Cortex of kidney (tissue), 1 donor: Measurements from ENCODE around the gene OLIG1.

Experiments
- DNase-seq: peaks from one replicate; lab custom pipeline; 2025; lab: John Stamatoyannopoulos, UW

Gene OLIG1

DNA sequence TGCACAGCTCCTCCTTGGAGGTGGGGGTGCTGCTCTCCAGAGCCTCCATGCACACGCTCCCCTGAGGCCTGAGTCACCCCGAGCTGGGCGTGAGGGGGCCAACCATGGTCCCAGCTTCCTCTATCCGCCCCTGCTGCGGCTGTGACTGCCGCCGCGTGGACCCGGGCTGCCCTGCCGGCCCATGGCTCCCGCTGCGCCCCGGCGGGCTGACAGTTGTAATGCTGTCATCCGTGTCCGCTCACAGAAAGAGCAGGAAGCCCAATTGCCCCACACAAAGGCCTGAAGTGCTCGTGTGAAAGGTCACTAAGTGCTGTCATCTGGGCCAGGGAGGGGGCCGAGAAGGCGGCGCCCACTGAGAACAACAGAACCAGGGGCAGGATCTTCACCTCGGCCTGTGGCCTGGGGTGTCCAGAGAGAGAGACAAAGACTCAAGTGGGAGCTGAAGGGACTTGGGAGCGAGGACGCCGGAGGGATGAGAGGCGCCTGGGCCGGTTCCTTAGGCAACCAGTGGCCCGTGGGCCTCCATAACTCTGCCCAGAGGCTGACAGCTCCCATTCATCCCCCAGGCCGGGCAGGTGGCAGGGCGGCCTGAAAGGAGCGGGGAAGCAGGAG, 31.5 kb downstream of the OLIG1 start:
- no peak for DNase-seq

DNA sequence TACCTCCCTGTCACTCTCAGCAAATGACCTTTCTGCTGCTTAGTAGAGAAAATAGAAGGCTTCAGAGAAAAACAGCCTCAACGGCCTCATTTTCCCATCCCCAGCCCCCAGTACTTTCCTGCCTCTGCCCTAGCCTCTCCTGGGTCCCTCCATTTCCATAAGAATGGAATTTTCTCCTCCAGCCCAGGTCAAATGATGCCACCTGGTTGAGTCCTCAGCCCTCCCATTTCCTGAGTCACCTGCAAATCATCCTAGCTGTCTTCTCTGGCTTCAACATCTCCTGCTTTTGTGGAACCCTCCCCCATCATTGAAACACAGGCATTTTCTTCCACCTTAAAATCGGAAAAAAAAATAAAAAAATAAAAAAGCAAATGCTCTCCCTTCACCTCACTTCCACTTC, 35.1 kb downstream of the OLIG1 start:
- no peak for DNase-seq

DNA sequence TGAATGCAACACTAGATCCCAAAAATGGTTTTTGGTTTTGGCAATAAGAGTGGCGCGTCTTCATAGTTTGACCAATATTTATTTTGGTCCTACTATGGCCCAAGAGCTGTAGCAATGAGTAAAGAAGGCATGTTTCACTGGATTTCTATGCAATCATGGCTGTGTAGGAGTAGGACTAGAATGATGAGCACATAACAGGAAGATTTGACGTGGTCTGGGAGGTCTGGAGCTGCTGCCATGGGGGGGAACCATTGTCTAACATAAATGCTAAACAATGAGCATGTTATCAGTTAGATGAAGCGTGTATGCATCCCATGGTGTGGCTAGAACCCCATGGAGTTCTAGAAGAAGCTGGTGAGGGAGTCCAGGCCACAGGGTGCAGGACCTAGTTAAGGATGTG, 38.3 kb downstream of the OLIG1 start:
- DNase-seq: no peak

DNA sequence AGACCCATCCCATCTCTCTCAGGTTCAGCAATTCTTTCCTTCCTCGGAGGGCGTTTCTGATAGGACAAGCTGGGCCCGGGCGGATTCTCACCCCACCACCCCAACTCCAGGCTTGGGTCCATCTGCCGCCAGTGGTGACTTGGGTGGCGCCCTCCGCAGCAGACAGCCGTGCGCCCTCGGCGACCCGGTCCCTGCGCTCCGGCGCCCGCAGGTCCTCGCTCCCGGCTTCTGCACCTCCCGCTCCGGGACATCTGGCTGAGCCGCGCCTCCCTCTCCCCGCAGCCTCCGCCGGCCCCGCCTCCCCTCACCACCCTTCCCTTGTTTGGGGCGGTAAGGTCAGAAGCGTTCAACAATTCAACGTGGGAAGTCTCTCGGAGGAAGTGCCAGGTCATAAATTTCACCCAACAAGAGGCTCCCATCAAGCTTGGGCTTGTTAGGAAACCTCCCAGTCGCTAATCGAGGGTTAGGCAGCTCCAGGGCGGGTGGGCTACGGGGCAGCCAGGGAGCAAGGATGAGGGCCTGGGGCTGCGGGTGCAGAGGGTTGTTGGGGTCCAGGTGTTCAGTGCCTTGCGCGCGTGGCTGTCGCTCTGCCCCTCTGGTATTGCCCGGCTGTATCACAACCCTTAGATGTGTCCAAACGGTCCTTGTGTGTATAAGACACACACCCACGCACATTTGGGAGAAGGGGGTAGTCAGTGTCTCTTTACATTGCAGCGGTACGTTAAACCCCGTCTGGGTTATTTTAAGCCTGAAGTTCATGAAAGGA, 39.8 kb downstream of the OLIG1 start:
- no peak for DNase-seq

DNA sequence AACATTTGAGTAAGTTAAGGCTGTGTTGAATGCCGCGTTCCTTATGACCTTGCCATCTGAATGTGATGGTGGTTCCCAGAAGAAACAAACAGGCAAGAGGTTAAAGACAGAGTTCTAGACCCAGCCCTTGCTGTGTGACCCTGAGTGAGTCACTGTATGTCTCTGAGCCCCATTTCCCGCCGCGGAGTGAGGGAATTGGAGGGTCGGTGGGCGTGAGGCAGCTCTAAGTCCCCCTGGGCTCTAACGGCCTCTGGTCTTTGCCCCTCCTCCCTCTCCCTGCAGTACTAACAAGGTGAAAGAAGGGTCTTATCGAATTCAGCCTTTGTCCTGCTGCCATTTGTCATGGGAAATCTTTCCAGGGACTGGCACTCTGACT, 40.4 kb downstream of the OLIG1 start:
- no peak for DNase-seq

DNA sequence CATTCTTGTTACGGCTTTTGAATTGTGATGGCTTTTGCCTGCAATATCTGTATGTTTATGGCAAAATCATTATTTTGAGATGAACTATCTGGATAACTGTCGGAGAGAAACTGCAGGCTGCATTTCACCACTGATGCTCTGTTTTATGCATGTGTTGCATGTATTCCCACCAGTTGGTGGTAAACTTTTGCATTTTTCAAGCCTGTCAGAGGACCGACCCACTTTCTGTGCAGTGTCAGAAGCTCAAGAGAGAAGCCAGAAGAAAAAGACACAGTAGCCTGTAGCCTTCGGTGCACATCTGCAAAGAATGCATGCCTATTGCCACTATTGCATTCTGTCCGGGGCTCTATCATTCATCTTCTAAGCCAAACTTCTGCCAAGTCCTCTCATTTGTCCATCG, 41.6 kb downstream of the OLIG1 start:
- no peak for DNase-seq

DNA sequence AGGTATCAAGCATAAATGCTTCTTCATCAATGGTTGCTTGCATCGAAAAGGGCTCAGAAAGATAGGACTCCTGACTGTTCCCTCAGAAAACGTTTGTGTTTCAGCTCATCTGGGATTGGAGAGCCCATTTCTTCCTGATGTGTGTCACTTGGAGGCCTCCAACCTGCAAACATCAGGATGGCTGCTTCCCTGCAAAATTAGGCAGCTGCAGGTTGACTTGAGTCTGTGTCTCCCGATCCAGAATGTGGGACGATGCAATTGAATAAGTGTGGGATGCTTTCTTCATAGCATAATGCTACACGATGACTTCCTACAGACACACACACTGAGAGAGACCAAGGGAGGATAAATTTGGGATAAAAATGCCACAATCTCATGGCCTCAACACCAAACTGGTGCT, 42.2 kb downstream of the OLIG1 start:
- DNase-seq: no peak

DNA sequence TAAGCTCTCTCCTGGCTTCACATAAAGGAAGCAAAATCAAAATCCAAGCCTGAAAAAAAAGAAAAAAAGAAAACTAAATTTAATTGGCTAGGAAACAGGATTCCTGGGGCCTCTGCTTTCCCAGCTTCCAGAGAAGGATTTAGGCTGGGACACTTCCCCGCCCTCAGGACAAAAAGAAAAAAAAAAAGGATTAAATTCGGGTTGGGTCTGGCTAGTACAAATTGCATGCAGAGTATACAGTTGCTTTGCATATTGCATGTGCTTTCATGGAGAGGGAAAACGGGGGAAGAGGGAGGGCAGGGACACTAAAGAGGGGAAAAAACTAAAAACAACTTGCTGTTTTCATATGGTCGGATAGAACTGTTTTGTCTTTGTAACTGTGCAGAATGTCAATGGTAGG, 42.7 kb downstream of the OLIG1 start:
- no peak for DNase-seq

DNA sequence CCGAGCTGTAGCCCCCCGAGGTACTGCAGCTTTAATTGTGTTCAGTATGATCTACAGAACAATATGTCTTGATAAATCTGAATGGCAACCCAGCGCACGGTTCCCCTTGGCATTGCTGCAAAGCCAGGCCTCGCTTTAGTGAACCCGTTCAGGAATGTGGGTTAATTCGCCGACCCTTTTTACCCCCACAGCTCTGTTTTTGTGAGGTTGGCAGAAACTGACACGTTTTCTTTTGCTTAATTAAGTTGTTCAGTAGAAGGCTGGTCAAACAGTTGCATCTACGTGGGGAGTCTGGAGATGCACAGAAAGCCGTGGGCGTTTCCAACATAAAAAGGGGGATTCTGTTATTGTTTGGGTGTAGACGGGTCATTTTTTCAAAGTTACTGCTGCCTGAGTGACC, 43.2 kb downstream of the OLIG1 start:
- DNase-seq: no peak

DNA sequence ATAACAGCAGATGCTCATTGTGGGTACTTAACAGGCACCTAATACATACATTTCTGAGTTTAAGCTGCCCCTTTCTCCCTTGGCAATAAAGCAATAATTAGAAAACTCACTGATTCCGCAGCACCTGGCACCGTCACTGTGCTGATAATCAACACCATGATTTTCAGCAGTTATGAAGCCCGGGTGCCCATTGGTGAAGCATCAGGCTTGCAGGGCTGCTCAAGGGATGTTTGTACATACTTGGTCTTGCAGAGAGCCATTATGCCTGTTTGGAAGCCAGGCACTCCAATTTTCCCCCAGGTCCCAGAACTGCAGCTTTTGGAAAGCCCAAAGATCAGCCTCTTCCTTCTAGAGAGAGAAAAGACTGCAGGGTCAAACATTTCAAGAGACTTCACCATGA, 44.3 kb downstream of the OLIG1 start:
- DNase-seq: no peak

DNA sequence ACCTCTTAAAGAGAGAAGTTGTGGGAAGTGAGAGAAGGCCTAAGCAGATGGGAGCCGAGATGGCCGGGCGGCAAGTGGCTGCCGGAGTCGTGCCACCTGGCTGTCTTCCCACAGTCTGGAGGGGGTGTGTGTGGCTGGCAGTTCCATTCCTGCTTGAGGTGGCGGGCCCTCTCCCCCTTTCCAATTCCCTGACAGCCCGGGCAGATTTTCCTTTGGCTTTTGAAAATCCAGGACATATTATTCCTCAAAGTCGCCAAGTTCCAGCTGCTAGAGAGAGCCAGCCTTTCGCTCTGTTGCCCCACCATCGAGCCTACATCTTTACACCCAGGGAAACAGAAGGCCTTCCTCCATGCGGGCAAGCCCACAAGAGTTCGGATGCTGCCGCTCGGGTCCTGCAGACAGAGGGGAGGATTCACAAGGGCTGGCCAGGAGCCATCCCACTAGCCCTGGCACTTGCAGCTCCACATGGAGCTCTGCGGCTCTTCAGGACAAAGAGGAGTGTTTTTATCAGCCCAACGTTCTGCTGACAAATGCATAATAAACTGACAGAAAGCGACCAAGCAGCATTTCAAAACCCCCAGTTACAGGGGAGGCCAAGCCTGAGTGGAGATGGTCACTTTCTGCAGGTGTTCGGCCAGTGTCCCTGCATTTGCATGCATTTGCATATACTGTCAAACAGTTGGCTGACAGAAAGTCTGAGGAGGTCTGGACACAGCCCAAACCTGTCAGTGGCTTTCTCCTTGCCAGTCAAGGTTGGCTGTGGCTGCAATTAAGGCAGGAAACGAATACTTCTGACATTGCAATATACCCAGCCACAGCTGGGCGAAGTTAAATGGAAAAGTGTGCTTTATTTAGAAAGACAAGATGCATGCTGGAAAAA, 45.9 kb downstream of the OLIG1 start:
- no peak for DNase-seq

DNA sequence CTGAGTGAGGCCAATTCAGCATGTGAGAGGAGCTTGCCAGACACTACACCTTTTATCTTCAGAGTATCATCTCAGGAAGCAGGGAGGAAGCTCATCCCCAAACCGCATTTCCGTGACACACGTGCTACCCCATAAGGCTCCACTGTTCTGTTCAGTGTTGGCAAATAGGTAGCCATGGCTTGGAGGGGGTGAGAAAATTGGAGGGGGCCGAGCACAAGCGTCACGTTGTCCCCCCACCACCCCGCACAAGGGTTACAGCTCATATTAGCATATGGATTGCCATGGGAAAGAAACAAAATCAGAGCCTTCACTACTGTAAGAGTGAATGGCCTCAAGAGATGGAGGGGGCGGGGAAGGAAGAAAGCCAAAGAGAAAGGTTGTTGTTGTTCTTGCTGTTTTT, 46.7 kb downstream of the OLIG1 start:
- no peak for DNase-seq

DNA sequence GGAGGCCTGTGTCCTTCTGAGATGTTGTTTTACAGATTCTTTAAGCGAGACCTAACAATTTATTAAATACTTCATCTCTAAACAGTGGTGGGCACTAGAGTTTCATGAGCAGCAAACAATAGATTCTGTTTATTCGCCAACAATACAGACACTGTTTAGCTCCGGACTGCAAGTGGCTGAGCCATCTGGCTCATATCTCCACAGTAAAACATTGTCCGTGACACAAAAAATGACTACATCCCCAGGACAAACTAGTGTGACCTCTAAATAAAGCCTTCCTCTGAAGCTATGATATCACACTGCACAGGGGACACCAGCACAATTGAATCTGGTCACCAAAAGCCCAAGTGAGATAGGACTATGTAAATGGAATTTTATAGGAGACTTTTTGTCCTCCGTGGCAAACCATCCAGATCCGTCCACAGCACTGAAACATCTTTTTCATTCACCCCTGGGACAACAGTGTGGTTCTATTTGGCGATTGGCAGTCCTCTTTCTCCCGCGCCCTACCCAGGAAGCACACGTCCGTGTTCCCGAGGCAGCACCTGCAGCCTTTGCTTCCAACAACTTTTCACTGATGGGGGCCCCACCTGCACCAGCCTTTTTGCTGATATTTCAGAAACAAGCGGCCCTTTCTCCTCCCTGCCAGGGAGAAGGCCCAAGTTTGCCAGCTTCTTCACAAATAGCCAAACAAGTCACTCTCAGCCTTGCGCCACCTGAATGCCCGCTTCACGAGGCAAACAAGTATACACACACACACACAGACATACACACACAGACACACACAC, 47.4 kb downstream of the OLIG1 start:
- no peak for DNase-seq
